Stimulated activated naive CD8-positive, alpha-beta T cell treated with anti-CD3 and anti-CD28 coated beads, Interleukin-15, Interleukin-2, amounts not matched to agents 100 ng/mL and 50 ng/mL, for 24 hours (primary cell): Measurements from ENCODE around the gene WSCD1.

Source experiments
- H3K27ac Mint-ChIP-seq: one replicate; pipeline ENCODE4 v1.8.0; 2021; ENCODE audit warnings: mild to moderate bottlenecking, mixed read lengths
- H3K27me3 Mint-ChIP-seq: one replicate; pipeline ENCODE4 v1.8.0; 2021; ENCODE audit warnings: mixed read lengths
- H3K36me3 Mint-ChIP-seq: one replicate; pipeline ENCODE4 v1.8.0; 2021; ENCODE audit warnings: low read depth, mixed read lengths
- H3K4me1 Mint-ChIP-seq: one replicate; pipeline ENCODE4 v1.8.0; 2021; ENCODE audit warnings: low read depth, mixed read lengths
- H3K4me3 Mint-ChIP-seq: one replicate; pipeline ENCODE4 v1.8.0; 2021; ENCODE audit warnings: mild to moderate bottlenecking, mixed read lengths
- H3K9me3 Mint-ChIP-seq: one replicate; pipeline ENCODE4 v1.8.0; 2021; ENCODE audit warnings: mixed read lengths

WSCD1 gene

DNA sequence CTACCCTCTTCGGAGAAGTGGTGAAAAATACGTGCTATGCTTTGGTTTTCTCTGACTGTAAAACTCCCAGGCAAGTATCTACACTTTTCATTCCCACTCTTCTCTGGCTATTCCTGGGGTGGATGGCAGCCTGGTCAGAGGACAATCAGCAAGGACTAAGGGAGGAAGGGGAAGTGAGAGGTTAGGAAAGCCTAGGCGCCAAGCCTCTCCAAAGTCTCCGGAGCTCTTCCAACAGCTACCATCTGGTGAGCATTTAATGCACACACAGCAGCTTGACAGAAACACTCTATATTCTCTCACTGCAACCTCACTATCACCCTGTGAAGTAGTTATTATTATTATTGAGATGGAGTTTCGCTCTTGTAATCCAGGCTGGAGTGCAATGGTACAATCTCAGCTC, 65.1 kb downstream of the WSCD1 start:
- H3K4me1 Mint-ChIP-seq: no peaks in the 10 kb centered on the region
- no peaks in the 10 kb centered on the region for H3K9me3 Mint-ChIP-seq
- no peak overlapping the region for H3K4me3 Mint-ChIP-seq
- H3K27ac Mint-ChIP-seq: no peak overlapping the region
- no peaks in the 10 kb centered on the region for H3K36me3 Mint-ChIP-seq
- peaks cover 17% of the 10 kb centered on the region for H3K27me3 Mint-ChIP-seq

- no peaks in the 10 kb centered on the region for H3K36me3 Mint-ChIP-seq
- H3K27me3 Mint-ChIP-seq: peaks cover 17% of the 10 kb centered on the region
- no peaks in the 10 kb centered on the region for H3K4me1 Mint-ChIP-seq
- no peaks in the 10 kb centered on the region for H3K9me3 Mint-ChIP-seq
- H3K4me3 Mint-ChIP-seq: no peak overlapping the region
- H3K27ac Mint-ChIP-seq: no peak overlapping the region
These were observed 65.8 kb downstream of the WSCD1 start for GRCh38 chr17:6135996-6136395.

- Mint-ChIP-seq H3K27me3 (peaks cover 17% of the 10 kb centered on the region), H3K36me3 (no peaks in the 10 kb centered on the region), H3K4me1 (no peaks in the 10 kb centered on the region), H3K4me3 (no peak overlapping the region), H3K27ac (no peak overlapping the region), H3K9me3 (no peaks in the 10 kb centered on the region)
These were observed 67.7 kb downstream of the WSCD1 start for GRCh38 chr17:6137716-6138502.

DNA sequence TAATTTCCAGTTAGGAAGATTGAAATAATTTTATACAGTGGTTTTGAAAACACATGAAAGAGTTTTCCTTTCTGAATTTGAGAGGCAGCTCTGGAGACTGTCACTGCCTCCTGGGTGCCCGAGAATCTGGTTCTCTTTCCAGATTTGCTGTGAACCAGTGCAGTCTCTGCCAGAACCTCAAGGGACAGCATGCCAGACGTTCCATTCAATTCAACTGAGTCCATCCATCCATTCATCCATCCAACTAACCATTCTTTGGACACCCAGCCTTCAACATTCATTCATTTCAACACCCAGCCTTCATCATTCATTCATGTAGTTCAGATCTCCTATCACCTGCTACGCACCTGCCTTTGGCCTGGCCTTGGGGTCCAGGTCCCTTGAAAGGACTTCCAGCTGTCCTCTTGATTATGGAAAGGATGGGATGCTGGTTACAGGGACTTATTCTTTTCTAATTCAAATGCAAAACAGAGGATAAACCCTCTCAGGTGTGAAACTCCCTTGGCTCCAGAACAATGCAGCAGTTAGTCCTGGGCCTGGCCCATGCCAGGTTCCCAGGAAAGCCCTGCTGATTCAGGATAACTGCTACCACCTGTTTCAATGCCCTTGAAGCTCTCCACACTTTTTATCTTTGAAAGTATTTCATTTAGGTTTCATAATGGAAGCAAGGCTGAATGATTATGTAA, 68.7 kb downstream of the WSCD1 start:
- no peak overlapping the region for H3K4me3 Mint-ChIP-seq

DNA sequence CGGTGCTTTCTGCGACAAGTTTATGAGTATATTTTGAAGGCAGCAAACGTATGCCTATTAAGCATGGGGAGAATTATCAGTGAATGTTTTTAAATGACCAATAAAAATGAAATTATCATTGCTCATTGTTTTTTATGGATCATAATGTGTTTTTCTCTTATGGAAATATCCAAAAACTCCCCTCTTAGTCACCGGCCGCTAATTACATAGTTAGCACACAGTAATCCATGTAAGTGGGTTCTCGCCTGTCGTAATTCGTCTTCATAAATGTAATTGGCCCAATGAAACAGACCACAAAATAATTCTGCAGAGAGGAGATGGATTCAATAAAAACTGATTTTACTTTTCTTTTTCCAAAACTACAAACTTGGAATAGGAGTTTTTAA, 69.3 kb downstream of the WSCD1 start:
- Mint-ChIP-seq H3K27ac (no peak overlapping the region), H3K4me1 (no peaks in the 10 kb centered on the region), H3K9me3 (no peaks in the 10 kb centered on the region), H3K36me3 (no peaks in the 10 kb centered on the region), H3K4me3 (no peak overlapping the region), H3K27me3 (peaks cover 16% of the 10 kb centered on the region)

More for the DNA sequence above, 68.7 kb downstream of the WSCD1 start:
- Mint-ChIP-seq H3K27me3 (peaks cover 17% of the 10 kb centered on the region), H3K36me3 (no peaks in the 10 kb centered on the region), H3K9me3 (no peaks in the 10 kb centered on the region), H3K27ac (no peak overlapping the region), H3K4me1 (no peaks in the 10 kb centered on the region)

DNA sequence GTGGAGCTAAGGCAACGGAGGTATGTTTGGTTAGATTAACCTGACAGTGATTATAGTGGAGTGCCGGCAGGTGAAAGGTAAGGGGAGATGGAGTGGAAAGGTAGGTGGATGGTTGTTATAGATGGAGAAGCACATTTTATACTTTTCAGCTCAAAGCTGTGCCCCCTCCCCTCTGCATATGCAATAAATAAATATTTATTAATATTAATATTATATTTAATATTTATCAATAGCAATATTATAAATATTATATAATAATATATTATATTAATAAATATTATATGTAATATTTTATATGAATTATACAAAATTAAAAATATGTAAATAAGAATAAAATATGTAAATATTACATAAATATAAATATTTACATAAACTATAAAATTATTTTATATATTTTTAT, 70.0 kb downstream of the WSCD1 start:
- Mint-ChIP-seq H3K27ac (no peak overlapping the region), H3K4me3 (no peak overlapping the region), H3K9me3 (no peaks in the 10 kb centered on the region), H3K27me3 (peaks cover 9% of the 10 kb centered on the region), H3K36me3 (no peaks in the 10 kb centered on the region), H3K4me1 (no peaks in the 10 kb centered on the region)

DNA sequence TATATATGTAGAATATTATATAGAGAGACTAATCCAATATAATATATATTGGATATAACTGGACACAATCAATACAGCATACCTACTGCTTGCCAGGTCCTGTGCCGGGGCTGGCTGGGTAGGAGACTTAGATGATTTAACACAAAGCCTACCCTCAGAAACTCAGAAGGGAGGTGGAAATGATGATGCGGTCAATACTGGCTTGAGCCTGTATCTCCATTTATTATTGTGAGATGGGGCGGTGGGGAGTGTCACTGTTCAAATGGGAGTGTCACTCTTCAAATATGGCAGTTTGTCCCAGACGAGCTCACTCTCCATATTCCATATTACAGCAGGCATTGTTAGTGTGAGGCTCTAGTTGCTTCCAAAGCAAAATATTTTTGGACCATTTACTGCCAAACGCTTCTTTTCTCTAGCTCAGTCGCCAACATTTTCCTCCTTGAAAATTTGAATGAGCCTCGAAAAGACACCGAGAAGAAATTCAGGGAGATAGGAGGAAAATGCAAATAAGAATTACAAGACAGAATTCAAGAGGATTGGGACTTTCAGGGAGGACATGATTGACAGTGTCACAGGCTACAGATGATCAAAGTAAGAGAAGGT, 70.7 kb downstream of the WSCD1 start:
- Mint-ChIP-seq H3K4me1 (no peaks in the 10 kb centered on the region), H3K27me3 (peaks cover 9% of the 10 kb centered on the region), H3K36me3 (no peaks in the 10 kb centered on the region), H3K9me3 (no peaks in the 10 kb centered on the region), H3K27ac (no peak overlapping the region), H3K4me3 (no peak overlapping the region)

DNA sequence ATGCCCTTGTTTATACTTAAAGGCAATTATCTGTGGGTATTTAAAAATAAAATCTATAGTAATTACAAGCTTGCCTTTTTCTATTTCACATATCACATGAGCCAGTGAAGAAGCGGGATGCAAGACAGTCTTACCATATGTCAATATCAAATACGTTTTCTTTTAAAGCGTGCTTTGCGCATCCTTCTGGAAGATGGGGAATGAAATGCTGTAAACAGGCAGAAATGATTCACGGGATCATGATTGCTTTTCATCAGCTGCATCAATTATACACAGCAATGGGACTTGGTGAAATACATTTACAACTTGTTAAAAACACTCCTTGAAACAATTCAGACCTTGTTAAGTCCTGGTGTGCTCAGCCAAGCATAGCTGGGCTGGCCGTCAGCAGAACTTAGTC, 72.5 kb downstream of the WSCD1 start:
- Mint-ChIP-seq H3K4me3 (no peak overlapping the region), H3K9me3 (no peaks in the 10 kb centered on the region), H3K4me1 (no peaks in the 10 kb centered on the region), H3K36me3 (no peaks in the 10 kb centered on the region), H3K27me3 (peaks cover 4% of the 10 kb centered on the region), H3K27ac (no peak overlapping the region)

DNA sequence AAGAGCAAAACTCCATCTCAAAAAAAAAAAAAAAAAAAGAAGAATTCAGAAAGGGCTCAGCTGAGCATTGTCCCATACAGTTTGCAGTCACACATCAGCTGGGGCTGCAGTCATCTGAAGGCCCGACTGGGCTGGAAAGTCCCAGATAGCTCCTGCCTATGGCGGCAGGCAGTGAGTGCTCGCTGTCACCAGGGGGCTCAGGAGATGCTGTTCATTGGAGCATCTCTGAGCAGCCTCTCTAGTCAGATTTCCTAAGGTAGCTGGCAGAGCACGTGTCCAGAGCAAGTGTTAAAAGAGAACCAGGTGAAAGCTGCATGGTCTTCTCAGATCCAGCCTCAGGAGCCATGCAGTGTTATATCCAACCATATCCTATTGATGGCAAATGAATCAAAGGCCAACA, 75.8 kb downstream of the WSCD1 start:
- Mint-ChIP-seq H3K4me1 (no peaks in the 10 kb centered on the region), H3K36me3 (no peaks in the 10 kb centered on the region), H3K4me3 (no peak overlapping the region), H3K27me3 (peaks cover 15% of the 10 kb centered on the region), H3K27ac (no peak overlapping the region), H3K9me3 (peaks cover 9% of the 10 kb centered on the region)

GRCh38 chr17:6147042-6147441, 76.9 kb downstream of the WSCD1 start:
- Mint-ChIP-seq H3K4me1 (no peaks in the 10 kb centered on the region), H3K4me3 (no peak overlapping the region), H3K27ac (no peak overlapping the region), H3K27me3 (peaks cover 15% of the 10 kb centered on the region), H3K9me3 (peaks cover 9% of the 10 kb centered on the region), H3K36me3 (no peaks in the 10 kb centered on the region)

DNA sequence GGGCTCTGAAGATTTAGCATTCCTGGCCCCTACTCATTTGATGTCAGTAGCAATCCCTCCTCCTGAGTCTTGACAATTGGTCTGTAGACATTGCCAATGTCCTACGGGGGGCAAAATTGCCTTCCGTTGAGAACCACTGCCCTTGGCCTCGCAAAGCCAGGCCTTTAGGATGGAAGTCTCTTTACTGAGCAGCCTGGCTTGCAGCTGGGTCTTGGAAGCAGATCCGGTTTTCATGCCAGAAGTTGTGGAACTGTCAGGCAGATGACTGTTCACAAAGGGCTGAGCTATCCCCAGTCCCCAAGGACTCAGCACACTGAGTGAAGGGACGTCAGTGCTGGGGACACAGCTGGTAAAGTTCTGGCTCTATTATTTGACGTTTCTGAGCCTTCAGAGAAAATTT, 83.2 kb downstream of the WSCD1 start:
- Mint-ChIP-seq H3K27me3 (peaks cover 20% of the 10 kb centered on the region), H3K4me1 (no peaks in the 10 kb centered on the region), H3K4me3 (no peak overlapping the region), H3K27ac (no peak overlapping the region), H3K36me3 (no peaks in the 10 kb centered on the region), H3K9me3 (peaks cover 9% of the 10 kb centered on the region)

GRCh38 chr17:6157716-6158115, 87.5 kb downstream of the WSCD1 start:
- H3K36me3 Mint-ChIP-seq: no peaks in the 10 kb centered on the region
- no peak overlapping the region for H3K27ac Mint-ChIP-seq
- H3K27me3 Mint-ChIP-seq: peaks cover 6% of the 10 kb centered on the region
- H3K4me1 Mint-ChIP-seq: no peaks in the 10 kb centered on the region
- no peaks in the 10 kb centered on the region for H3K9me3 Mint-ChIP-seq
- H3K4me3 Mint-ChIP-seq: no peak overlapping the region

DNA sequence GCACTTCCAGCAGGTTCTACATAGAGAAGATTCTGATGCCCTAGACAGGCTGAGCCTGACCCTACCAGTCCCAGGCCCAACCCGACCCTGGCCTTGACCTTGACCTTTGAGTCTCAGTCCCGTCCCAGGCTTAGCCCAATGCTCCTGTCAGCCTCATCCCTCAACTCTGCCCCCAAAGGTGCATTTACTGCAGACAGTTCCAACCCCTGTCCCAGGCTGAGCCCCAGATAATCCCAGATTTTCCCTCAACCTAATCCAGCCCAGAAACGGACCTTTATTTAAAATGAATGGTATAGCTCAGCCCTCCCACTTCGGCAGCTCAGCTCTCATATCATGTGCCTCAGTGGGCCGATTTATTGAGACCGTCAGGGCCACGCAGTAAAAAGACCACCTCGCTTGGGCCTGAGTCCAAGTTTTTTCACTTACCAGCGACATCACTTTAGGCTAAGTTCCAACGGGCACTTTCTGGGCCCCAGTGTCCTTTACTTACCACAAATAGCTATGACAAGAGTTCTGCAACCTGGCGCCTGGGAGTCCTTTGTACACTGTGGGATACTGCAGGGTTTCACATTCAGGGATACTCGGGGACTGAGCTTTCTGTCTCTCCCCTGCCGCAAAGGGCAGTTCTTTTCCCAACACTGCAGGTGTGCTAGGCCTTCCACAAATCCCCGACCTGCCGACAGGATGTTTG, 89.5 kb downstream of the WSCD1 start:
- Mint-ChIP-seq H3K36me3 (no peaks in the 10 kb centered on the region), H3K9me3 (no peaks in the 10 kb centered on the region), H3K4me3 (no peak overlapping the region), H3K4me1 (no peaks in the 10 kb centered on the region), H3K27me3 (no peaks in the 10 kb centered on the region), H3K27ac (no peak overlapping the region)

DNA sequence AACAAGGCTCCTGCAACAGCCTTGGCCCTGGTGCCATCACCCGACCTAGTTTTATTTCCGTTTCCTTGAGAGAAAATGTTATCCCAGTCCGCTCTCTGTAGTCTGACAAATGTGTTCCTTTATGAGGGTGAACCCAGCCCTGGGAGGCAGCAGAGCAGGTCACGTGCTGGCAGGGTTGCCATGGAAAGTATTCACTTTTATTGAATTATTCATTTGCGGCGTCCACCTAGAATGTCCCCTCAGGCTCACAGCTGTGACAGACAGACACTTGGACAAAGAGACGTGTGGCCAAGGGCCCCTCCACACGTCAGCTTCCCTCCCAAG, 90.0 kb downstream of the WSCD1 start:
- no peak overlapping the region for H3K27ac Mint-ChIP-seq
- no peaks in the 10 kb centered on the region for H3K36me3 Mint-ChIP-seq
- no peaks in the 10 kb centered on the region for H3K27me3 Mint-ChIP-seq
- H3K9me3 Mint-ChIP-seq: no peaks in the 10 kb centered on the region
- no peaks in the 10 kb centered on the region for H3K4me1 Mint-ChIP-seq
- no peak overlapping the region for H3K4me3 Mint-ChIP-seq
